Thoracic aorta (tissue), 2 donors: ENCODE data around the gene SNX8. TPM values are rescaled to one million over a fixed set of nuclear protein-coding genes. Genes with fewer than 3 reads are reported as not detected.

Experiments
- ATAC-seq: fragments of 150-250 bp; one replicate; pipeline ENCODE4 v1.8.0; 2017; ENCODE audit warnings: low read depth; ENCODE audit not compliant: insufficient number of reproducible peaks, low FRiP score
- DNase-seq: peaks from one replicate; pipeline ENCODE4 v3.0.0-alpha.2; 2020; ENCODE audit warnings: low spot score
- H3K27ac ChIP-seq, 2 donors: fragments of 200-600 bp; sonication (generic); 1 replicate in 1 of 2; 2 replicates in 1 of 2; pipeline ENCODE4 v1.5.1; 2016; ENCODE audit warnings: mild to moderate bottlenecking in 2 of 2, moderate library complexity in 2 of 2
- H3K27me3 ChIP-seq: fragments of 200-600 bp; sonication (generic); replicated peaks from 2 replicates; pipeline ENCODE4 v1.6.0; 2016; ENCODE audit warnings: mild to moderate bottlenecking; ENCODE audit not compliant: insufficient read depth
- H3K36me3 ChIP-seq: fragments of 200-600 bp; sonication (generic); one replicate; pipeline ENCODE4 v1.5.1; 2016
- H3K4me1 ChIP-seq, 2 donors: fragments of 200-600 bp; sonication (generic); 1 replicate in 1 of 2; 2 replicates in 1 of 2; pipeline versions ENCODE4 v1.5.1 to v1.6.0; 2016; ENCODE audit warnings: low read depth in 2 of 2, mild to moderate bottlenecking in 1 of 2; ENCODE audit not compliant: control insufficient read depth in 1 of 2
- H3K4me3 ChIP-seq: fragments of 200-600 bp; sonication (generic); 2 replicates; pipeline ENCODE4 v1.5.1; 2016; ENCODE audit warnings: mild to moderate bottlenecking
- H3K9me3 ChIP-seq: fragments of 200-600 bp; sonication (generic); 2 replicates; pipeline ENCODE4 v1.5.1; 2016
- total RNA-seq, 2 donors: library from RNA; depleted of rRNA; stranded (reverse); fragments of >200 nt; gene quantifications; one replicate each; pipeline versions ENCODE4 v1.1.0 to v1.2.3, GENCODE V29; 2016
- TF ChIP-seq, protein P1 (sequence below): fragments of 200-600 bp; sonication (generic); IDR thresholded peaks from one replicate; pipeline ENCODE4 v1.5.1; 2019; ENCODE audit warnings: antibody characterized with exemption

Gene SNX8
- total RNA-seq, 2 donors from 2014 or later: 6.5 to 29.6 TPM

DNA sequence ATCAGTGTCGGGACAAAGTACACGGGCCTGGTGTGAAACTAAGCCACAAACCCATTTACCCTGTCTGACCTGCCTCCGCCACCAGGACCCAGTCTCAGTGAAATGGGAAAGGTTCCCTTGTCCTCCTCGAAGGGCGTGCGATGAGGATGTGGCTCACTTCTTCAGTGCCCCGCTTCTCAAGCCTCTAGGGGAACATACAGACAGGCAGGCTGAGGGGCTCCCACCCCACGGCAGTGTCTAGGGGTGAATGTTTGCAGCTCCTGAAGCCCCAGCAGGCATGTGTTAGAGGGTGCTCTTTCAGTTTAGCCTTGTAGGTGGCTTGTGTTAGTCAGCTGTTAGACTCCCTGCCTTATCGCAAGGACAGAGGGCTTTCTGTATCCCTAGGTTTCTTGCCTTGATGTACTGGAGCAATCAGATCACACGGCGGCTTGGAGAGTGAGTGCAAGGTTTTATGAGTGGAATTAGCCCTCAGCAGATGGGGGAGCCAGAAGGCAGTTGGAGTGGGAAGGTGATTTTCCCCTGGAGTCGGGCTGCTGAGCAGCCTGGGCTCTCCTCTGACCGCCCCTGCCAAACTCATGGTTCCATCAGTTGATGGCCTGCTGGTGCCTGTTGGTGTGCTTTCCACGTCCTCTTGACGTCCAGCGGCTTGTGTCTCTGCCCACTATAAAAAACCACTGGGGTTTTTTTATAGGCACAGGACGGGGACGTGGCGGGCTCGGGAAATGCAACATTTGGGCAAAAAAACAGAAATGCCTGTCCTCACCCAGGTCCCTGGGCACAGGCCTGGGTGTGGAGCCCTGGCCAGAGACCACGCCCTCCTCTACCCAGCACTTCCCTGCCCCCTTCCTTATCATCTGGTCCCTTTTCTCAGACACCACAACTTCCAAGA, 71.5 kb downstream of the SNX8 start:
- TF ChIP-seq, protein P1, sequence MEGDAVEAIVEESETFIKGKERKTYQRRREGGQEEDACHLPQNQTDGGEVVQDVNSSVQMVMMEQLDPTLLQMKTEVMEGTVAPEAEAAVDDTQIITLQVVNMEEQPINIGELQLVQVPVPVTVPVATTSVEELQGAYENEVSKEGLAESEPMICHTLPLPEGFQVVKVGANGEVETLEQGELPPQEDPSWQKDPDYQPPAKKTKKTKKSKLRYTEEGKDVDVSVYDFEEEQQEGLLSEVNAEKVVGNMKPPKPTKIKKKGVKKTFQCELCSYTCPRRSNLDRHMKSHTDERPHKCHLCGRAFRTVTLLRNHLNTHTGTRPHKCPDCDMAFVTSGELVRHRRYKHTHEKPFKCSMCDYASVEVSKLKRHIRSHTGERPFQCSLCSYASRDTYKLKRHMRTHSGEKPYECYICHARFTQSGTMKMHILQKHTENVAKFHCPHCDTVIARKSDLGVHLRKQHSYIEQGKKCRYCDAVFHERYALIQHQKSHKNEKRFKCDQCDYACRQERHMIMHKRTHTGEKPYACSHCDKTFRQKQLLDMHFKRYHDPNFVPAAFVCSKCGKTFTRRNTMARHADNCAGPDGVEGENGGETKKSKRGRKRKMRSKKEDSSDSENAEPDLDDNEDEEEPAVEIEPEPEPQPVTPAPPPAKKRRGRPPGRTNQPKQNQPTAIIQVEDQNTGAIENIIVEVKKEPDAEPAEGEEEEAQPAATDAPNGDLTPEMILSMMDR: peak; percentile 6
- H3K4me1 ChIP-seq: peaks cover 12 to 23% of the 10 kb centered on the region in 2 donors
- DNase-seq: no peak
- no peaks in the 10 kb centered on the region for H3K27me3 ChIP-seq
- peak overlapping the region; percentile 79 for H3K4me3 ChIP-seq
- peak overlapping the region in 1 of 2 donors; percentile 4 for H3K27ac ChIP-seq
- H3K9me3 ChIP-seq: no peaks in the 10 kb centered on the region
- no peak for ATAC-seq
- peaks cover 16% of the 10 kb centered on the region for H3K36me3 ChIP-seq

DNA sequence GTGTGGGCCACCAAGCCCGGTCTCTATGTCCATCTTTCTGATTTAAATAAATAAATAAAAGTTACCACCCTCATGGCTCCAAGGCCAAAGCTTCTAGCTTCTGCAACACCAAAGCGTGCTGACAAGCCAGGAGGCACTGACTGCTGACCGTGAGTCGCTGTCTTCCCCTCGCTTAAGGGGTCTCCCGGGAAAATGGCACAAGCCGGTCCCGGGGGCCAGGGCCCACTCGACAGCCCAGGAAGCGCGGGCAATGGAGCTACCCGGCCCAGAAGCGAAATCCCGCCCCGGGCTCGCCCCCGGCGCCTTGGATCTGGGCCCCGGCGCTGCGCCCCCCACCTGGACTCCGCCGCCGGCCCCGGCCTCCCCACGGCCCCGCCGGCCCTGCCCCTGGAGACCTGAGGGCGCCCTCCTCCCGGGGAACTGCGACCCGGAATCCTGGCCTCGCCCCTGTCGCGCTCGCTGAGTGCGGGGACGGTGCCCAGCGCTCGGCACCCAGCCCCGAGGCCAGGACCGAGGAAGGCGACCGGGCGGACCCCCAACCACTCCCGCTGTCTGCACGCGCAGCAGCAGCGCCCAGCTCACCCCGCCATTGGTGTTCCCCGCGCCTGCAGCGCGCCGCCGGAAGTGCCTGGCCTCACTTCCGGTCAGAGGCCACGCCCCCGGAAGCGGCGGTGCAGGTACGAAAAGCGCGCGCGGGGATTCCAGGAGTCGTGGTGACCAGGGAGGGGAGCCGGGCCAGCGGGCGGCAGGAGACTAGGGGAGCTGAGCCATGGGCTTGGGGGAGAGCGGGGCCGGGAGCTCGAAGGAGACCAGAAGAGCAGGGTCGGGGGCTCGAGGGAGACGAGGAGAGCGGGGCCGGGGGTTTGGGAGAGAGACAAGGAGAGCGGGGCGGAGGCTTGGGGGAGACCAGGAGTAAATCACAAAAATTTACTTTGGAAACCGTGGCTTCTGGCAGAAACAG, 72.4 kb downstream of the SNX8 start, which contains the start of the genes MRM2 and NUDT1:
TSS of gene MRM2 (minus strand) at position 626 of the 961 bp plus-strand sequence. CDS start at position 590, 36 bp downstream.
TSS of gene NUDT1 (plus strand) at position 647 of the 961 bp plus-strand sequence. CDS start 2,349 bp downstream, outside the sequence.
- peak within 1 kb of the TSS; percentile 4 to 15 for H3K27ac ChIP-seq
- ATAC-seq: no peak
- peaks cover 12 to 23% of the 10 kb centered on the region in 2 donors for H3K4me1 ChIP-seq
- DNase-seq: peak; percentile 43
- H3K27me3 ChIP-seq: no peaks in the 10 kb centered on the region
- peaks cover 23% of the 10 kb centered on the region for H3K36me3 ChIP-seq
- TF ChIP-seq, protein P1: no peak
- no peaks in the 10 kb centered on the region for H3K9me3 ChIP-seq
- H3K4me3 ChIP-seq: peak within 1 kb of the TSS; percentile 79

DNA sequence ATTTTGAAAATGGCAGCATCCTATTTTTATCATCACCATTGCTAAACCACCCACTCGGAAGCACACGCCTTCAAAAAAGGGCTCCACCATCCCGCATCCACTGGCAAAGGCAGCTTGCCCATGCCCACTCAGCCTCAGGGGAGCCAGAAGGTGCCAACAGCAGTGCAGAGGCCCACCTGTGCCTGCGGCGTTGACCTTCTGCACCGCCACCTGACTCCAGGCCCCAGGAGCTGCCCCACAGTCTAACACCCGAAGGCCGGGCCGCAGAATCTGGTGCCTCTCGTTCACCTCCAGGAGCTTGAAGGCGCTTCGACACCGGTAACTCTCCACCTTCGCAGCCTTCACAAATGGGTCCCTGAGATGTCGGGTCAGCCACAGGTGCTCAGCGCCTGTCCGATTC, 75.0 kb downstream of the SNX8 start:
- peaks cover 28% of the 10 kb centered on the region for H3K36me3 ChIP-seq
- DNase-seq (no peak), ATAC-seq (no peak)
- H3K27me3 ChIP-seq: no peaks in the 10 kb centered on the region
- TF ChIP-seq, protein P1: no peak
- H3K9me3 ChIP-seq: no peaks in the 10 kb centered on the region
- no peak overlapping the region for H3K27ac ChIP-seq
- no peak overlapping the region for H3K4me3 ChIP-seq
- H3K4me1 ChIP-seq: peaks cover 12 to 23% of the 10 kb centered on the region in 2 donors

DNA sequence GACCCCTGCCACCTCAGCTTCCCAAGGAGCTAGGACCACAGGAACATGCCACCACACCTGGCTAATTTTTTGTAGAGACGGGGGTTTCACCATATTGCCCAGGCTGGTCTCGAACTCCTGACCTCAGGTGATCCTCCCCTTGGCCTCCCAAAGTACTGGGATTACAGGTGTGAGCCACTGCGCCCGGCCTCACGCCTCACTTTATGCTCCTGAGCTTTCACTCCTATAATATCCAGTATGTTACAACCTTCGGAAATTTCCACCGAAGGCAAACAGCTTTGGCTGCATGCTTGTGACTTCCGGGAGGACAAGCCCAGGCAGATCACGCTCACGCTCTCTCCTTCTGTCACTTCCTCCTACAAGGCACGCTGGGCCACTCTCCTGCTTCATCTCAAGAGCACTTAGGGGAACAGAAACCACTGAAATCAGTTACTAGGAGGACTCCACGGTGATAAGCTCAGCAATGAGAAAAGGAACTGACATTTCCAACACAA, 77.1 kb downstream of the SNX8 start:
- no peaks in the 10 kb centered on the region for H3K27me3 ChIP-seq
- peaks cover 28% of the 10 kb centered on the region for H3K36me3 ChIP-seq
- TF ChIP-seq, protein P1: no peak
- DNase-seq: no peak
- no peak overlapping the region for H3K4me3 ChIP-seq
- H3K9me3 ChIP-seq: no peaks in the 10 kb centered on the region
- no peak for ATAC-seq
- peaks cover 15 to 24% of the 10 kb centered on the region in 2 donors for H3K4me1 ChIP-seq
- peak overlapping the region in 1 of 2 donors; percentile 54 for H3K27ac ChIP-seq
